HG02642 (cell line): ENCODE results near the gene ZNF766.
"Not testable (repeated sequence)": the region's sequence is repeated elsewhere in the genome, so short reads cannot be mapped to it uniquely, and the experiment has no call there.

ENCODE experiments used
- ATAC-seq: cut with Tn5 transposase; IDR thresholded peaks from one replicate; pipeline ENCODE4 v1.9.1; 2021; ENCODE audit warnings: mild to moderate bottlenecking; ENCODE audit not compliant: unreplicated experiment, poor library complexity

ZNF766 gene

GRCh38 chr19:52274191-52274590, 4.8 kb downstream of the ZNF766 start:
- ATAC-seq = no peak

GRCh38 chr19:52275988-52276387, 6.6 kb downstream of the ZNF766 start:
- ATAC-seq = no peak

- ATAC-seq = no peak
Observed at GRCh38 chr19:52277471-52277870, 8.1 kb downstream of the ZNF766 start.

GRCh38 chr19:52286256-52286655, 16.9 kb downstream of the ZNF766 start:
- ATAC-seq = no peak

- ATAC-seq = no peak
Observed at GRCh38 chr19:52291781-52292180, 22.4 kb downstream of the ZNF766 start.

- ATAC-seq = not testable (repeated sequence)
Observed at GRCh38 chr19:52292946-52293345, 23.6 kb downstream of the ZNF766 start.

- peak; percentile 19 for ATAC-seq
Observed at GRCh38 chr19:52296400-52296772, 27.0 kb downstream of the ZNF766 start.

GRCh38 chr19:52296773-52297600, 27.6 kb downstream of the ZNF766 start, which contains the start of gene ZNF480:
Gene ZNF480 (plus strand): TSS chr19:52297169. CDS start chr19:52300413, 3,244 bp downstream.
- peak; percentile 61 for ATAC-seq

- peak; percentile 25 for ATAC-seq
Observed at GRCh38 chr19:52297601-52298364, 28.4 kb downstream of the ZNF766 start.

- no peak for ATAC-seq
Observed at GRCh38 chr19:52307275-52307674, 37.9 kb downstream of the ZNF766 start.

- ATAC-seq = no peak
Observed at GRCh38 chr19:52322429-52322828, 53.0 kb downstream of the ZNF766 start.

GRCh38 chr19:52331757-52332156, 62.4 kb downstream of the ZNF766 start:
- ATAC-seq = no peak

- ATAC-seq = no peak
Observed at GRCh38 chr19:52335768-52336116, 66.4 kb downstream of the ZNF766 start.

- ATAC-seq = peak; percentile 81
Observed at GRCh38 chr19:52336117-52336790, 66.9 kb downstream of the ZNF766 start, which contains the start of gene ZNF610. Gene ZNF610 (plus strand): TSS chr19:52336243. CDS start chr19:52349173, 12,930 bp downstream.

GRCh38 chr19:52336791-52337381, 67.5 kb downstream of the ZNF766 start:
- no peak for ATAC-seq

GRCh38 chr19:52339022-52339421, 69.6 kb downstream of the ZNF766 start:
- ATAC-seq = not testable (repeated sequence)

- no peak for ATAC-seq
Observed at GRCh38 chr19:52343548-52343947, 74.2 kb downstream of the ZNF766 start.

- no peak for ATAC-seq
Observed at GRCh38 chr19:52345162-52345561, 75.8 kb downstream of the ZNF766 start.
